Measurements from ENCODE around the gene PHPT1.

PHPT1 gene

DNA sequence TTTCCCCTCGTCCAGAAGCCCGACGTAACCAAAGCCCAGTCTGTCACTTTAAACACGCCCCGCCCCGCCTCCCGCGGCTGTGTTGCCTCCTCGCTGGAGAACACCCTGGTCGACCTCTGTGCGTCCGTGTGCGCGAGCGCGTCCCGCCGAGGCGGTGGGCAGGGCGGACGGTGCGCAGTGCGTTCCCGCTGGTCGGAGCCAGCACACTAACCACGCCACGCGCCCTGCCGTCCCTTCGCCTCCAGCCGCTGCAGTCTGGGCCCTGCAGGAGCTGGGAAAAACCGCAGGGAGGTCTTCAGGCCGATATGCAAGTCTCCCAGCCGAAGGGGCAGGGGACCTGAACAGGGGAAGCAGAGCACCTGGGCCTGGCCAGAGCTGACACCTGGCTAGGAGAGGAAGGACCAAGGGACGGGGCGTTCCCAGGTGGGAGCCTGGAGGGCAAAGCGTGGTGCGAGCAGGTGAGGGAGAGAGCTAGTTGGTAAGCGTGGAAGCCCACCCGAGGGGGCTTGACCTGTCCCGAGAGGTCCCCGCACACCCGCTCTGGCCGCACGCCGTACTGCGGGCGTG, 1.3 kb upstream of the PHPT1 start:
- DNase-seq (ENCODE audit: low read depth, low spot score): no peak

DNA sequence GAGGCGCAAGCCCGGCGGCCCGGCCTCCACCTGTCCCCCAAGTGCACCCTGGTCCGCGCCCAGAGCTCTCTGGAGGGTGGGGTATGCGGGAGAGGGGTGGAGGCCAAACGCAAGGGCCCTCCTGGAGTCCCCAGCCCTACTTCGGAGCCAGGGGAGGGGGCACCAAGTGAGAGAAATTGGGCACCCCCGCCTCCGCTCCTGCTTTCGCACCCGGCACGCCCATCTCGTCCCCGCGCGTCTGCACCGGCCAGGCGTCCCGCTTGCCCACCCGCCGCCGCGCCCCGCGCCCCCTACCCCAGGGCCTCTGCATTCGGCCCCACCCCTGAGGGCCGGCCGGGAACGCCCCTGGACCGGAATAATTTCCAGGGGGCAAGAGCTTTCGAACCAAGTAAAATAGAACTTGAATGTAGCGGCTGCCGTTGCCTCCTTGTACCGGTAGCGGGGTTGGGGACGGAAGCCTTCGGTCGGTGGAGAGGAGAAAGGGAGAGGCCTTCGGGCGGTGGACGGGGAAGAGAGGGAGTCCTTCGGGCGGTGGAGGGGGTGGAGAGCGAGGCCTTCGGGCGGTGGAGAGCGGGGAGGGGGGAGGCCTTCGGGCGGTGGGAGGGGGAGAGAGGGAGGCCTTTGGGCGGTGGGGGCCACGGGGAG, 694 bp upstream of the PHPT1 start:
- DNase-seq (ENCODE audit: low read depth, low spot score): no peak

DNA sequence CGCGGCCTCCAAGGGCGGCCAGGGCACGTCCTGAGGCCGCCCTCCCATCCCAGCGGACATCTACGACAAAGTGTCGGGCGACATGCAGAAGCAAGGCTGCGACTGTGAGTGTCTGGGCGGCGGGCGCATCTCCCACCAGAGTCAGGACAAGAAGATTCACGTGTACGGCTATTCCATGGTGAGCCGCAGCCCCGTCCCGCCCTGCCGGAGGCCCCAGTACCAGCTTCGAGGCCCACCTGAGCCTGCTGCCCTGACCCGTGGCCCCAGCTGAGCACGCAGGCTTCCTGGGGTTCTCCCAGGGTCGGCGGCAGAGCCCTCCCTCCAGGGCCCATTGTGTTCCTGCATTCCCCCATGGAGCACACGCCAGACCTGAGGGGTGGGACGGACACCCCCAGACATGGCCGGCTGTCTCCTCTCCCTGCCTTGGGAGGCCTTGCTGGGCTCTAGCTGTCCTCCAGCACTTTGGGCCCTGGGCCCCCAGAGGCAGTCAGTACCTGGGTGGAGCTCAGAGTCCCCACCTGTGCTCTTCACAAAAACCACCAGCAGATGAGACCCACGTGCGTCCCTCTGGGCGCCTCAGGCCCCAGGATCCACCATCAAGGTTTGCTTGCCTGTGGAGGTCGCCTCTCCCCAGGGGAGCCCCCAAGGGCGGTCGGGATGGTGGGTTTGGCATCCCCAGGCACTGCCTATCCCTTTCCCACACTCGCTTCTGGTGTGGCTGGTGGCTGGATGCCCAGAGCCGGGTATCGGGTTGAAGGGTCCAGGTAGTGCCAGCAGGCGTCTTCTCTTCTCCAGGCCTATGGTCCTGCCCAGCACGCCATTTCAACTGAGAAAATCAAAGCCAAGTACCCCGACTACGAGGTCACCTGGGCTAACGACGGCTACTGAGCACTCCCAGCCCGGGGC, 1.0 kb downstream of the PHPT1 start:
- no peak for DNase-seq (ENCODE audit: low read depth, low spot score)

DNA sequence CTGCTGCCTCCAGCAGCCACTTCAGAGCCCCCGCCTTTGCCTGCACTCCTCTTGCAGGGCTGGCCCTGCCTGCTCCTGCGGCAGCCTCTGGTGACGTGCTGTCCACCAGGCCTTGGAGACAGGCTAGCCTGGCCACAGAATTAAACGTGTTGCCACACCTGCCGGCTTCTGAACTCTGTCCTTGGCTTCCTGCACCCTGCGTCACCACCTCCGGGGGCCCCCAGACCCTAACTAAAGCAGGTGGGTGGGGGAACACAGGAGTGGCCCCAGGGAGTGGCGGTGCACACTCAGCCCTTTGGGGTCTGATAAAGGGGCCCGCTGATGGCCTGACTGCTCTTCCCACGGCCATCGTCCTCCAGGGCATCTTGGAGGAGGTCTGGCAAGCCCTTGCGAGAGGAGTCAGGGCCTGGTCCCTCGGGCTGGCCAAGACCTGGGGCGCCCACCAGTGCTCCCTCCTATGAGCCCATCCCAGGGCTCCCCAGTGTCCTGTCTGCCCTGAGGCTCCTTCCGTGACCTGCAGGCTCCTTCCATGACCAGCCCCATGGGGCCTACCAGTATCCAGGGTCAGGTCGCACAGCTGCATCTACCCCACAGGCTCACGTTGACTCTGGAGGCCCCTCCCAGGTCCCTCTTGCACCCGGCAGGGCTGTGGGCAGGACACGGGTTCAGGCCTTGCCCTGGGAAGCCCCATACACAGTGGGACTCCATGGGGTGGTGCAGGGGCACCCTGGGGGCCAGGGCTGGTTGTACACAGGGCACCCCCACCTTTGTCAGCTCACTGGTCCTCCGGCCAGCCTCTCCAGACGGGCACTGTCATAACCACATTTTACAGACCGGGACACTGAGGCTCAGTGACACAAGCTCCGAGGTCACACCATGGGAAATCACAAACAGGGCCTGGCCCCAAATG, 1.9 kb downstream of the PHPT1 start:
- DNase-seq (ENCODE audit: low read depth, low spot score): no peak

GRCh38 chr9:136851941-136852663, 2.9 kb downstream of the PHPT1 start, which contains the start of gene MAMDC4:
Gene MAMDC4 (plus strand): TSS chr9:136852346. CDS start chr9:136852417, 71 bp downstream.
- no peak for DNase-seq (ENCODE audit: low read depth, low spot score)

GRCh38 chr9:136852664-136853595, 3.7 kb downstream of the PHPT1 start:
- DNase-seq (ENCODE audit: low read depth, low spot score): no peak

DNA sequence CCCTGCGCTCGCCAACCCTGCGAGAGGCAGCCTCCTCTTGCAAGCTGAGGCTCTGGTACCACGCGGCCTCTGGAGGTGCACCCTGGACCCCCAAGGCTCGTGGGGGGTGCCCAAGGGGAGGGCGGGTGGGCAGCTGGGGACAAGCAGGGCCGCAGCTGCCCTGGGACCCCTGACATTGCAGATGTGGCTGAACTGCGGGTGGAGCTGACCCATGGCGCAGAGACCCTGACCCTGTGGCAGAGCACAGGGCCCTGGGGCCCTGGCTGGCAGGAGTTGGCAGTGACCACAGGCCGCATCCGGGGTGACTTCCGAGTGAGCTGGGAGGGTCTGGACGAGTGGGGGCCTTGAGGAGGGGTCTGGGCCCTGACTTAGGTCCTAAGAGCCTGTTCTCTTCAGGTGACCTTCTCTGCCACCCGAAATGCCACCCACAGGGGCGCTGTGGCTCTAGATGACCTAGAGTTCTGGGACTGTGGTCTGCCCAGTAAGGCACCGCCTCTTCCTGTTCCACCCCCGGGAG, 4.4 kb downstream of the PHPT1 start:
- no peak for DNase-seq (ENCODE audit: low read depth, low spot score)

- no peak for DNase-seq (ENCODE audit: low read depth, low spot score)
These were observed 5.1 kb downstream of the PHPT1 start for GRCh38 chr9:136854113-136854841.

DNA sequence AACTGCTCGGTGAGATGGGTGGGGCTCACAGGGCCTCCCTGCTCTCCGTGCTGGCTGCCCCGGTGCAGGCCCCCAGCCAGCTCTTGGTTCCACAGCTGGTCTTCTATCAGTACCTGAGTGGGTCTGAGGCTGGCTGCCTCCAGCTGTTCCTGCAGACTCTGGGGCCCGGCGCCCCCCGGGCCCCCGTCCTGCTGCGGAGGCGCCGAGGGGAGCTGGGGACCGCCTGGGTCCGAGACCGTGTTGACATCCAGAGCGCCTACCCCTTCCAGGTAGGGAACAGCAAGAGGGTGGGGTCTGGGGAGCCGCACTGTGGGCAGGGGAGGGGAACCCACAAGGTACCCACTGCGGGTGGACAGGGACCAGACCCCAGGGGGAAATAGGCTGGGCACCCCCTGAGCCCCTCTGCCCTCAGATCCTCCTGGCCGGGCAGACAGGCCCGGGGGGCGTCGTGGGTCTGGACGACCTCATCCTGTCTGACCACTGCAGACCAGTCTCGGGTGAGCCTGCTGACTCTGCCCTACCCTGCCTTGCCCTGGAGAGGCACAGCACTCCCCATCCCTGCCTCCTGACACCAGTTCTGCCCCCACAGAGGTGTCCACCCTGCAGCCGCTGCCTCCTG, 5.7 kb downstream of the PHPT1 start:
- DNase-seq (ENCODE audit: low read depth, low spot score): no peak

- DNase-seq (ENCODE audit: low read depth, low spot score): no peak
These were observed 6.4 kb downstream of the PHPT1 start for GRCh38 chr9:136855461-136856078.

GRCh38 chr9:136856079-136856476, 6.9 kb downstream of the PHPT1 start:
- no peak for DNase-seq (ENCODE audit: low read depth, low spot score)

DNA sequence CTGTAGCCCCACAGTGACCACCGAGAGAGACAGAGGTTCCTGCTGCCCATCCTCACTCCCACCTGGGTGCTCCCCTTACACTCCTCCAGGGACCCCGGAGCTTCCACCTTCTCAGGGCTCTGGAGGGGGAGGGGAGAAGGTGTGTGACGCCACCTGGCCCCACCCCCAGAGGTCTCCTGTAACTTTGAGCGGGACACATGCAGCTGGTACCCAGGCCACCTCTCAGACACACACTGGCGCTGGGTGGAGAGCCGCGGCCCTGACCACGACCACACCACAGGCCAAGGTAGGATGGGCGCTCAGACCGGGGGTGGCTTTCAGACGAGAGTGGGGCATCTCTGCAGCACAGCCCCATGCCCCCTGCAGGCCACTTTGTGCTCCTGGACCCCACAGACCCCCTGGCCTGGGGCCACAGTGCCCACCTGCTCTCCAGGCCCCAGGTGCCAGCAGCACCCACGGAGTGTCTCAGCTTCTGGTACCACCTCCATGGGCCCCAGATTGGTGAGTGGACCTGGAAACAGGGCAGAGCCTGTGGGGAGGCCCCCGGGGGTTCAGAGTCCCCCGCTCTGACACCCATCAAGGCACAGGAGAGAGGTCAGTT, 7.4 kb downstream of the PHPT1 start:
- no peak for DNase-seq (ENCODE audit: low read depth, low spot score)

GRCh38 chr9:136857166-136857565, 8.0 kb downstream of the PHPT1 start:
- no peak for DNase-seq (ENCODE audit: low read depth, low spot score)

- DNase-seq (ENCODE audit: low read depth, low spot score): no peak
These were observed 8.6 kb downstream of the PHPT1 start for GRCh38 chr9:136857581-136858412.

DNA sequence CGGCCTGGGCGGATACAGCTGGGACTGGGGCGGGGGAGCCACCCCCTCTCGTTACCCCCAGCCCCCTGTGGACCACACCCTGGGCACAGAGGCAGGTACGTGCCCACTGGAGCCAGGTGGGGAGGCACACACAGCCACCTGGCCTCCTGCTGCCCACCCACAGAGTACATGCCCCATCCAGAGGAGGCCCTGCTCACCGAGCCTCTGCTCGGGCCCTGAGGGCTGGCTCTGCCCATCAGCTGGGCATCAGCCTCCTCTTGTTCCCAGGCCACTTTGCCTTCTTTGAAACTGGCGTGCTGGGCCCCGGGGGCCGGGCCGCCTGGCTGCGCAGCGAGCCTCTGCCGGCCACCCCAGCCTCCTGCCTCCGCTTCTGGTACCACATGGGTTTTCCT, 9.2 kb downstream of the PHPT1 start:
- DNase-seq (ENCODE audit: low read depth, low spot score): no peak

- DNase-seq (ENCODE audit: low read depth, low spot score): no peak
These were observed 9.9 kb downstream of the PHPT1 start for GRCh38 chr9:136858844-136859757.

Data from iPS DF 19.7 (cell line).